ENCODE data around the gene OLFM2.
"Not testable (repeated sequence)": the region's sequence is repeated elsewhere in the genome, so short reads cannot be mapped to it uniquely, and the experiment has no call there.

Gene OLFM2

DNA sequence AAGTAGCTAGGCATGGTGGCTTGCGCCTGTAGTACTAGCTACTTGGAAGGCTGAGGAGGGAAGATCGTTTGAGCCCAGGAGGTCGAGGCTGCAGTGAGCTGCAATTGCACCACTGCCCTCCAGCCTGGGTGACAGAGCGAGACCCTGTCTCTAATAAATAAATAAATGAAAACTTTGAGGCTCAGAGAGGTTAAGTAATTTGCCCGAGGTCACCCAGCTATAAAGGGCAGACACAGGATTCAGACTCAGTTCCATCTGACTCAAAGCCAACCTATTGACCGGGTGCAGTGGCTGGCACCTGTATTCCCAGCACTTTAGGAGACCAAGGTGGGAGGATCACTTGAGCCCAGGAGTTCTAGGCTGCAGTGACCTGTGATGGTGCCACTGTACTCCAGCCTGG, 7.4 kb upstream of the OLFM2 start:
- no peak for DNase-seq (ENCODE audit: low read depth, low spot score)

DNA sequence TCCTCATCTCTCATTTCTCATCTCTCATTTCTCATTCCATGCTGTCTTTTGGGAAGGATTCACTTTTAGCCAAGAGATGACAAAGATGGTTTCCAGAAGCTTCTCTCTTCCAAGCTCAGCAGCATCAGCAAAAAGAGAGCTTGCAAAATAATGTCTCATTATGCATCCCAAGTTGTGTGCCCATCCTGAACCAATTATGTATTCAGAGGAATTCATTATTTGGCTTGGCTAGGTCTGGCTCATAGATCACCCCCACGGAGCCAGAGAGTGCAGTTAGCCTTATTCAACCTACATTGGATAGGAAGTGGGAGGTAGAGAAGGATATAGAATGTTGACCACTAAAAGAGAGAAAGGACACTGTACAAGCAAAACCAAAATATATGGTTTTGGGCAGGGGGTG, 5.4 kb upstream of the OLFM2 start:
- no peak for DNase-seq (ENCODE audit: low read depth, low spot score)

DNA sequence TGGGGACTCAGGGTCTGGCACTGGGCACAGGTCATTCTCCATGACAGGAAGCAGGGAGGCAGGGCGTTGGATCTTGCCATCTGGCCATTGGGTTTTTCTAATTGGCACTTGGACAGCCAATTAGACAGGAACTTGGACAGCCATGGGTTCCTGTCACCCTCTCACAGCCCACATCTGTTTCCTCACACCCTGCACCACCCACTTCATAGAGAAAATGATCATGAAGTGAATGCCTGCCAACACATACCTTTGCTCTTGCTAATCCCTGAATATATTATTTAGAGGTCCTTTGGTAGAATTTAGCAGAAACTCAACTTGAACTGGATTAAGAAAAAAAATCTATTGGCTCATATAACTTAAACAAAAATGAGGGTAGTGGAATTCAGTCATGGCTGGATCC, 4.9 kb upstream of the OLFM2 start:
- peak; percentile 55 for DNase-seq (ENCODE audit: low read depth, low spot score)

DNA sequence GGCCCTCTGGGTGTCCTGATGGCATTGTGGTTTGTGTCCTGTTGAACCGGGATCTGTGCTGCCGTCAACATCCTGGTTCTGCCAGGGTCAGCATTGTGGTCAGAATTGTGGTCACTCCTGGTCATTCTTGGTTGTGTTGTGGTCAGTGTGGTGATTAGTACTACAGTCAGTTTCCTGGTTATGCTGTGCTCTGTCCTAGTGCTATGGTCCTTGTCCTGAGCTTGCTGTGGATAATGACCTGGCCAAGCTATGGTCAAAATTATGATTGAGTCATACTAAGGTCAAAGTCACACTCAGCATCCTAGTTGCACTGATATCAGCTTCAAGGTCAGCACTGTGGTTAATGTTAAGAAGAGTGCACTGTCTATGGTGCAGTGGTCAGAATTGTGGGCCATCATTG, 4.5 kb upstream of the OLFM2 start:
- no peak for DNase-seq (ENCODE audit: low read depth, low spot score)

DNA sequence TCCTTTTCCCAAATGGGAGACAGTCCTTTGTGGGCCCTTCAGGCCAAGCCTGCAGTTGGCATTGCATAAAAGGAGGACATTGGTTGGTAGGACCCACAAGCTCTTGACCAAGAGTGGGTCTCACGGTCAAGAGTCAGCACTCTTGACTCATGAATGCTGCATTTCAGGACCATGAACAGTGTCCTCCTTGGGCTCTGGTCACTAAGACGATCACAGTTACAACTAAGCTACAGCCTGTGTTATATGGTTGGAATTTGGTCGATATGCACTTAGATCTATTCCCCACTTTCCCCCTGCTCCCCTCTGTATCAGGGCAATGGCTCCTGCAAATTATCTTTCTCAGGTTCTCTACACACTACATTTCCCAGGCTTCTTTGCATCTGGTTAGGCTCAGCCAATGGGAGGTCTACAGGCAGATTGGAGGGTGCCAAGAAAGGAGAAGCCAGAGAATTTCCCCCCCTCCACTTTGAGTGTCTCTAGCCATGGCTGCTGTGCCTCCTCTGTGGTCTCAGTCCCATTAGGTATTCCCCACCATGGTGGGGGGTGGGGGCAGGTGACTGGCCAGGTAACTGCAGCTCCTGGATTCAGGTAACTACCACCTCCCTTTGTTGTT, 3.1 kb upstream of the OLFM2 start:
- peak; percentile 55 for DNase-seq (ENCODE audit: low read depth, low spot score)

DNA sequence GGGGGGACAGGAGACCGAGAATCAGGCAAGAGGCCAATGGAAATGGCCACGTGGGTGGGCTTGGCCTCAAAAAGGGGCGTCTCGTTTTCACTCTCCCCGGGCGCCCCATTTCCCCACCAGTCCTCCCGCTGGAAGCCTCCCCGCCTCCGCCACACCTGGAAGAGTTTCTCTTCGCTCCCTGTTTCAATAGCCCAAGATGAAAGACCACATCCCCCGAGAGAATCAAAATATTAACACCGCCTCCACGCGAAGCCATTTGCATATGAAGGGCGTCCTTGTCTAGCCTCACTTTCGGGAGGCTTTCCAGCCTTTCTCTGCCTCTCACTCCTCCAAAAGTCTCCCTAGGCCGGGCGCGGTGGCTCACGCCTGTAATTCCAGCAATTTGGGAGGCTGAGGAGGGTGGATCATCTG, 691 bp upstream of the OLFM2 start:
- no peak for DNase-seq (ENCODE audit: low read depth, low spot score)

DNA sequence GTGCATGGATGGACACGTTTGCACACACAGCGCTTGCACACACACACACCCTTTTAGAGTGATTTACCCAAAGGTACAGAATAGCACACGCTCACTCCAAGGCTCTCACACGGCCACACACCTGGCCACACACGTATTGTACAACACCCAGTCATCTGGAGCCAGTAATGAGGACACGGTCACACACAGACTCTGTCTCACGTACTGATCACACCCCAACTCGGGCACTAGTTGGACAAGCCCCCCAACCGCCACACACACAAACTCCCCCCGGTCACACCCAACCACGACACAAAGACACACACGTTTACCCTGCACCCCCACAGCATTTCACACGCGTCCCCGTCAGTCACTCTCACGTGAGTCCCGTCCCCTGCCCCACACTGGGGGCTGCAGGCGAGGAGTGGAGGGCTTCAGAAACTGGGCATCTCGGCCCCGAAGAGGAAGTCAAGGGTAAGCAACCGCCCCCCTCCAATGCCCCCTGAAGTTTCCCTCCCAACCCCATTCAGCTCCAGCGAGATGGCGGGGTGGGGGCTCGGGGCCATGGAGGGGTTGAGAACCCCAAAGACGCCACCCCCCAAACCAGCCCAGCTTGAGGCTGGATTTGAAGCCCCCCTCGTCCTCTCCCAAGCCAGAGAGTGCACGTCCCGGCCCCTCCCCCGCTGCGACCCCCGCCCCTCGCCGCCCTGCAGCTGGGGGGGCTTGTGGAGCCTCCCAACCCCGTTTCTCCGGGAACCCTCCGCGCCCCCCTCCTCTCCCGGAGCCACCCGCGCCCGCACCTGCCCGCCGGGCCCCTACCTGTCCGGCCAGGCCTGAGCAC, 599 bp downstream of the OLFM2 start:
- DNase-seq (ENCODE audit: low read depth, low spot score), result no peak

DNA sequence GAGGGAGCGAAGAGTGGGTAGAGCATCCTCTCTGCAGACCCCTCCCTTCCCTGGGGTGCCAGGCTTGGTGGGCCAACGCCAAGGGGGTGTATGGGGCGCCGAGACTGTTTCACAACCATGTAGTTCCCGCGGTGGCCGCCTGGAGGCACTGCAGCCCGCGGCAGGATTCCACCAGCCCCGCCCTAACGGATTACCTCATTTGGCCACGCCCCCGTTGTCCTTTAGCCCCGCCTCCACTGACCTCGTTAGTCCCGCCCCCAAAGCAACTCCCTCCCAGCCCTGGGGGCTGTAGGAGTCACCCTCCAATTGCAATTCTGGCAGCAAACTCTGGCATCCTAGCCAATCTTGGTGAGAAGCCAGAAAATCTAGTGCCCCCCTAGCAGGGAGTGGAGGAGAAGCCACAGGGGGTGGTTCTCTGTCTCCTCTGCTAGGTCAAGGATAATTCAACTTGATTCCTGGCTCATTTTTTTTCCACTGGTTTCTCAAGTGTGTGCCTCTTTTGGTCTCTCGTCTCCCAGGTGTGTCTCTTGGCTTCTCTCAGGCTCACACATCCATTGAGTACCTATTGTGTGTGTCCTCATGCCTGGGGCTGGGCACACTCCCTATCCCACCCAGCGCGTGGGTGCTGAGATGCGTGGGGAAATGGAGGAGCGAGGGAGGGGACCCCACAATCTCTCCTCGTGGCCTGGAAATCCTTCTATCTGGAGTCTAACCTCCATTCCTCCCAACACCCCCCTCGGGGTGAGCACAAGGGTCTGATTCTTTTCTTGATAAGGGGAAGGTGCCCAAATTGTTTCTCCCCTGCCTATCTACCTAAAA, 2.0 kb downstream of the OLFM2 start:
- DNase-seq (ENCODE audit: low read depth, low spot score), result peak; percentile 84

DNA sequence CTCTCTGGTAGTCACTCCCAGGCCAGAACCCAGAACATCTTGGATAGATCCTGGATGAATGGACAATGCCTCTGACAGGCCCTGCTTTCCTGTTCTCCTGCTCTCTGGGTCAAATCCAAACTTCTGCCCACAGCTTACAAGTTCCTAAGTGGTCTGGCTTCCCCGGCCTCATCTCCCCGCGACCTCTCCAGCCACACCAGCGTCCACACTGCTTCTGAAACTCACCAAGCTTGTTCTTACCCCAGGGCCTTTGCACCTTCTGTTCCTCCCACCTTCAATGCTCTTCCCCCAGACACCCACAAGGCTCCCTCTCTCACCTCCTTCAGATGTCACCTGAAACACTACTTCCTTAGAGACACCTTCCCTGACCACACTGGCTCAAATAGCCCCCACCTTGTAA, 3.5 kb downstream of the OLFM2 start:
- DNase-seq (ENCODE audit: low read depth, low spot score), result no peak

DNA sequence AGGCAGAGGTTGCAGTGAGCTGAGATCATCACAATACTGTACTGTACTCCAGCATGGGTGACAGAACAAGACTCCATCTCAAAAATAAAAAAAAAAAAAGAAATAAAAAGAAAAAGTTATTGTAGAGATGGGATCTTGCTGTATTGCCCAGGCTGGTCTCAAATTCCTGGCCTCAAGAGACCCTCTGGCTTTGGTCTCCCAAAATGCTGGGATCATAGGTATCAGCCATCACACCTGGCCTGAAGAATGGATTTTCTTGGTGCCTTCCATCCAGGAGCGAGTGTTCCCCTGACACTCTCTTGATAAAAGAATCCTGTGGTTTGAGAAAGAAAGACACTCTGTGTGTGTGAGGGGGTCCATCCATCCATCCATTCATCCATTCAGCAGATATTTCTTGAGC, 4.7 kb downstream of the OLFM2 start:
- DNase-seq (ENCODE audit: low read depth, low spot score), result no peak

DNA sequence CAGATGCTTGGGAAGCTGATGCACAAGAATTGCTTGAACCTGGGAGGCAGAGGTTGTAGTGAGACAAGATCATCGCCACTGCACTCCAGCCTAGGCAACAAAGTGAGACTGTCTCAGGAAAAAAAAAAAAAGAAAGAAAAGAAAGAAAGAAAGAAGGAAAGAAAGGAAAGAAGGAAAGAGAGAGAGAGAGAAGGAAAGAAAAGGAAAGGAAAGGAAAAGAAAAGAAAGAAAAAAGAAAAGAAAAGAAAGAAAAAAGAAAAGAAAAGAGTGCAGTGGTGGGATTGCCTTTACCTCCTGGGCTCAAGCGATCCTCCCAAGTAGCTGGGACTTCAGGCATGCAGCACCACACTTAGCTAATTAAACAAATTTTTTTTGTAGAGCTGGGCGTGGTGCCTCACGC, 12.9 kb downstream of the OLFM2 start:
- DNase-seq (ENCODE audit: low read depth, low spot score), result no peak

DNA sequence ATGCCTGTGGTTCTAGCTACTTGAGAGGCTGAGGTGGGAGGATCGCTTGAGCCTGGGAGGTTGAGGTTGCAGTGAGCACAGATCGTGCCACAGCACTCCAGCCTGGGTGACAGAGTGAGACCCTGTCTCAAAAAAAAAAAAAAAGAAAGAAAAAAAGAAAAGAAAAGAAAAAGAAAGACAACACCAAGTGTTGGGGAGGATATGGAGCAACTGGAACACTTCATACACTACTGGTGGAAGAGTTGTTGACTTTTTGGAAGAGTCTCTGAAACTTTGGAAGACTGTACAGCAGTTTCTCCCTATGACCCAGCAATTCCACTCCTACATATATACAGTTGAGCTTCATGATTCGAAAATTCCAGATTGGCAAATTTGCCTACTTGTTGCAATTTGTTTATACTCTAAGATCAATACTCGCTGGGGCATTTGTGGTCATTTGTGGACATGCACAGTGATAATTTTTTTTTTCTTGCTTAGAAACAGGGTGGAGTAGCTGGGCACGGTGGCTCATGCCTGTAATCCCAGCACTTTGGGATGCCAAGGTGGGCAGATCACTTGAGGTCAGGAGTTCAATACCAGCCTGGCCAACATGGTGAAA, 13.4 kb downstream of the OLFM2 start:
- DNase-seq (ENCODE audit: low read depth, low spot score), result not testable (repeated sequence)

DNA sequence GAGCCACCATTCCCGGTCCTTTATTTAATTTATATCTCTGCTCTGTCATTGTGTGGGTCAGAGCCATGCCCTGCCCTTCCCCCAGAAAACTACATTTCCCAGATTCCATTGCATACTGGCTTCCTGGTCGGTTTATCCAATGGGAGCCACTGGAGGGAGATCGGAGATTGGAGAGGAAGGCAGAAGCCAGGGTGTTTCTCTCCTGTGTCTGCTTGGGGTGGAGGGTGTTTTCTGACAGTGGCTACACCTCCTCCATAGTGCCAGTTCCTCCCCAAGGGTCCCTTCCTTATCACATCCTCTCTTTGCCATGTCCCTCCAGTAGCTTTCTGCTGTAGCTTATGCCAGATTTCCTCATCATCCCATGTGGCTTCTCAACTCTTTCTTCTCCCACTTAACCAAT, 19.0 kb downstream of the OLFM2 start:
- peak; percentile 67 for DNase-seq (ENCODE audit: low read depth, low spot score)

DNA sequence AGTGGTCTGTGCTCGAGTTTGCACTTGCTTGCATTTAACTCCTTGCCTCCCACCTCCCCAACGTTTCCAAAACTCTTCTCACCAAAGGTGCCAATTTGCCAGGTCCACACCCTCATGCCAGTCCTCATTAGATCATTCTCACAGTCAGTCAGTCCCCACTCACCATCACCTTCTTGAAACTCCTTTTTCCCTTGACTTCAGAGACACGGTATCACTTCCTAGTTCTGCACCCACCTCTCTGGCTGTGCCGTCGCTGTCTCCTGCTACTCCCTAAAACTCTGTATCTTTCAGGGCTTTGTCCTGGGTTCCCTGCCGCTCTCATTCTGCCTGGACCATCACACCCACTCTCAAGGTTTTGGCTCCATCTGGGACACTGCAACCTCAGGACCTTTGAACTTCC, 19.6 kb downstream of the OLFM2 start:
- DNase-seq (ENCODE audit: low read depth, low spot score), result no peak

DNA sequence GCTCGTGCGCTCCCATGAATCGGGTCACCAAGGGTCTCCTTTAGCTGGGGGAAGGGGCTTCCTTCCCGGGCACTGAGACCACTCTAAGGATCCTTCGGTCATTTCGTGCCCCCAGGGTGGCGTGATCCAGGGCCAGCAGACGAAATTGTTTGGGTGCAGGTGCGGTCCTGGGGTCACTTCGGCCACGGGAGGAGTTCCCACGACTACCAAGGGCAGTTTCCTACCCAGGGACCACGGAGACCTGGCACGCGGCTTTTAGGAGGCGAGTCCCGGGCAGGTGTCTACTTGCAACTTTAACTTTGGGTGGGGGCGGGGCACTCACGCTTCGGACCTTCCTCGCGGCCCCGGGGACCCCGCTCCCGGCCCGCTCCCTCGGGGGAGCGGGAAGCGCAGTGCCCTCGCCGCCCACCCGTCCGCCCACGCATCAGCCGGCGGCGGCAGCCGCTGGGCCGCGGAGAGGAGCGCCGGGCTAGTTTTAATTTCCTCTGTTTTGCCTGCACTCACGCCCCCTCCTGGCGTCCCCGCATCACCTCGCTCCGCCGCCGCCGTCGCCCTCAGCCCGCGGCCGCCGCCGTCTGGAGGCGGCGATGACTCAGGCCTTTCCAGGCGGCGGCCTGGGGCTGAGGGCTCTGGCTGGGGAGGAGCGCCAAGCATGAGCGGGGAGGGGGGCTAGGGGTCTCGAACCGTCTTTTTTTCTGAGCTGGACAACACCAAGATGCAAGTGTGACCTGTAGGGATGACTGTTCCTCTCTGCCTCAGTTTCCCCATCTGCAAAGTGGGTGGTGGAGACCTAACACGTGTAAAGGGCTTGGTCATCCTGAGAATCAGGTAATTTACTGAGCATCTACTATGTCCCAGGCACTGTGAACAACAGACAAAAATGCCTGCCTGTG, 21.8 kb downstream of the OLFM2 start:
- DNase-seq (ENCODE audit: low read depth, low spot score), result peak; percentile 96

DNA sequence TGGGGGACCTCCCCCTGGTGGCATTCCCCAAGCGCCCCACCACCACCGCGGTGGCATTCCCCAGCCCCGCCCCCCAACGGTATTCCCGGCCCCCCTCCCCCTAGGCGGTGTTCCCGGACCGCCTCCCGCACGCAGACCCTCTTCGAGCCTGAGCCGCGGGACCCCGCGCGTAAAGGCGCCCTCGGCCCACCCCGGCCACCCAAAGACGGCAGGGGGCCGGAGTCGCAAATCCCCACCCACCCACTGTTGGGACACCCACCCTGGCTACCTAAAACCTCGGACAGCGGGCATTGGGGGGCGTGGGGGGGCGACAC, 22.4 kb downstream of the OLFM2 start:
- no peak for DNase-seq (ENCODE audit: low read depth, low spot score)

DNA sequence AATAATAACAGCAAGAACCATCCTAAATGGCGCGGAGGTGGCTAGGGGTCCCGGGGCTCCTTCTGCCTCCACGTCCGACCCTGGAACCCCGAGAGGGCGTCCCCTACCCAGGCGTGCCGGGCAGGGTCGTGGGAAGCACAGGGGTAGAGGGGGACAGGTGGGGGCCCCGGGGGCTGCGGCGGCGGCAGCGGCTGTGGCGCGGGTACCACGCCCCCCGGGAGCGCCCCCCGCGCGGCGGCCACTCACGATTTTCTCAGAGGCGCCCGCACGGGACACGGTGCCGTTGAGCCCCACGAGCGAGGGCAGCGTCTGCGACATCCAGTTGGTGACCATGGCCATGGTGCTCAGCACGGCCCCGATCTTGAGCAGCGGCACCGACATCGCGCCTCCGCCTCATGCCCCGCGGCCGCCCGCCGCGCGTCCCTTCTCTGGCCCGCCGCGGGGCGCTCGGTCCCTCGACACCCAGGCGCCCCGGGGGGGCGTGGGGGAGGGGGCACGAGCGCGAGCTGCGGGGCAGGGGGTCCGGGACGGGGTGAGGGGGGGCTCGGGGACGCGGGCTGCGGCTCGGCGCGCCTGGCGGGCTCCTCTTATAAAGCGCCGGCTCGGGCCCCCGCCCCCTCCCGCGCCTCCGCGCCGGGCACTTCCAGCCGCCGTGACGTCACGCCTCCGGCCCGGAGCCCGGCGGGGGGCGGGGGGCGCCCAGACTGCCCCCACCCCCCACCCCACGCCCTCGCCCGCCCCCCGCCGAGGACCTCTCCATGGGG, 22.9 kb downstream of the OLFM2 start:
- DNase-seq (ENCODE audit: low read depth, low spot score), result peak; percentile 54

DNA sequence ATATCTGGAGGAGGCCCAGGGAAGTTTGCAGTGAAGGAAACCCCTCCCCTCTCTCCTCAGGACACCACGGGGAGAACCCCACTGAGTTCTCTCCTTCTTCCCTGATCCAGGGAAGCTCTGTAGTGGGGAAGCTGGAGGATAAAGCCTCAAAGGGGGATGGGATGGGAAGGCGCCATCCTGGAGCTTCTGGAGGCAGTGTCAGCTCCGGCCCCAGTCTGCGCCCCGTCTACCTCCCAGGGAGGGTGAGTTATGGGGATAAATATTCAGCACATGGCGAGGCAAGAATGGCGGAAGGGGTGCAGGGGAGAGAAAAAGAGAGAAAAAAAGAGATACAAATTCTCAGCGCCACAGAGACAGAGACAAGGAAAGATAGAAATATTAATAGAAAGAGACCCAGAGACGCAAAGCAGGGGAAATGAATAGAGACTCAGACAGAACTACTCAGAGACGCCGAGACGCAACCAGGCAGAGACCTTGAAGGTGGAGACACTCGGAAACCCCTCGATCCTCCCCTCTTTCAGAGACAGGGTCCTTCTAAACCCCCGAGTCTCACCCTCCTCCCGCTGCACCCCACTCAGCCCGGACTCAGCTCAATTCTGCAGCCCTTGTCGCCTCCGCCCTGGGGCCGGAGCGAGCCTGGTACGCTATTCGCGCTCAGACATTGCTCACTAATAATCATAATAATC, 23.6 kb downstream of the OLFM2 start:
- DNase-seq (ENCODE audit: low read depth, low spot score), result no peak

DNA sequence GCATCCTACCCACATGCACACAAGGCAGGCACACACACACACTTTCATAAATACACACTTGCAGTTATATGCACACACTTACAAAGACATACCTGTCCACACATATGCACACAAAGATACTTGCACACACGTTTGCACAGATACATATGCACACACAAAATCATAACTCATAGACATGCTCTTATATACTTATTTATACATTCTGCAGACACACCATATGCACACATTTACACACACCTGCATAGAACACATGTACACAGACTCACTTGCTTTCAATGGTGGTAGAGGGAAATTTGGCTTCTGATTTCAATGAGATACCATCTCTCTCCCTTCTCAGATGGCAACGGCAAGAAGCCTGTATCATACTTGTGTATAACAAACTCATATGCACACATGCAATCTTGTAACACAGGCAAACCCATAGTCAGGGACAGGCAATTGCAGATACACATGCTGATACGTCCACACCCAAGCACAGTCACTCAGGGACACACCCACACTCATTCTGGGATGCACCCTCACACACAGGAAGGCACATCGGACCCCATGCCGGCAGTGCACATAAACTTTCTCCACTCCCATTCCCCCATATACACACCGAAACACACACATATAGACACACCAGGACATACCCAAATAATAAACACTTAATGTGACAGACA, 24.7 kb downstream of the OLFM2 start:
- no peak for DNase-seq (ENCODE audit: low read depth, low spot score)
